ENCODE measurements around the gene PKNOX2. TPM values are rescaled to one million over a fixed set of nuclear protein-coding genes. Genes with fewer than 3 reads are reported as not detected.

Gene PKNOX2
- total and polyA plus RNA-seq, 2 of the 4 experiments (the other 2 are of a cell fraction) = 0.72 to 2.3 TPM

GRCh38 chr11:125412177-125412496, 247.6 kb downstream of the PKNOX2 start:
- H4K91ac ChIP-seq (ENCODE audit: insufficient read depth, low read depth, low read length) = no peak overlapping the region
- no peak overlapping the region for H2AFZ ChIP-seq (replicated peaks; ENCODE audit: low read length, poor library complexity)
- no CpG with 5 or more reads among the region's 7 CpGs for WGBS, 2 experiments (ENCODE audit: extremely low coverage in 2 of 2, insufficient read length in 1 of 2)
- no peak overlapping the region for H3K14ac ChIP-seq (replicated peaks; ENCODE audit: low read depth, low read length)
- H2BK20ac ChIP-seq (ENCODE audit: low read depth, low read length) = no peak overlapping the region
- no peaks in the 10 kb centered on the region for H3K36me3 ChIP-seq (ENCODE audit: control insufficient read depth, insufficient read depth, low read length)
- H4K20me1 ChIP-seq (ENCODE audit: insufficient read depth, low read length) = no peaks in the 10 kb centered on the region
- no peak overlapping the region for H3K27ac ChIP-seq (ENCODE audit: insufficient read depth, low read length)
- POLR2A ChIA-PET (ENCODE audit: unreplicated experiment) = no interaction called here
- no peak overlapping the region for H2BK5ac ChIP-seq (ENCODE audit: low read depth, low read length, poor library complexity, severe bottlenecking)
- no peak overlapping the region for H3K4ac ChIP-seq (ENCODE audit: low read depth, low read length)
- H3K4me1 ChIP-seq (ENCODE audit: control insufficient read depth, insufficient read depth, low read length) = no peaks in the 10 kb centered on the region
- H3K18ac ChIP-seq (ENCODE audit: low read depth, low read length) = no peak overlapping the region
- intact Hi-C loops (cut with micrococcal nuclease) (no loop called here), in situ Hi-C loops (cut with MboI; ENCODE audit: low sequenced_read_pairs) (loop anchor here (25.0 kb wide), 1 partner anchor 750 kb away; the partner anchor contains the start of genes SIAE and SPA17), dilution Hi-C loops (cut with HindIII; ENCODE audit: low sequenced_read_pairs, unreplicated experiment) (no loop called here)
- no peak for TF ChIP-seq NFE2L2 (IDR thresholded peaks at IDR 0.05; ENCODE audit: low read depth, low read length)
- no peak for TF ChIP-seq POLR2A (IDR thresholded peaks at IDR 0.05; ENCODE audit: low read depth, low read length)
- TF ChIP-seq, protein P1, sequence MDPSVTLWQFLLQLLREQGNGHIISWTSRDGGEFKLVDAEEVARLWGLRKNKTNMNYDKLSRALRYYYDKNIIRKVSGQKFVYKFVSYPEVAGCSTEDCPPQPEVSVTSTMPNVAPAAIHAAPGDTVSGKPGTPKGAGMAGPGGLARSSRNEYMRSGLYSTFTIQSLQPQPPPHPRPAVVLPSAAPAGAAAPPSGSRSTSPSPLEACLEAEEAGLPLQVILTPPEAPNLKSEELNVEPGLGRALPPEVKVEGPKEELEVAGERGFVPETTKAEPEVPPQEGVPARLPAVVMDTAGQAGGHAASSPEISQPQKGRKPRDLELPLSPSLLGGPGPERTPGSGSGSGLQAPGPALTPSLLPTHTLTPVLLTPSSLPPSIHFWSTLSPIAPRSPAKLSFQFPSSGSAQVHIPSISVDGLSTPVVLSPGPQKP (IDR thresholded peaks at IDR 0.05; ENCODE audit: borderline replicate concordance, low read depth, low read length) = no peak
- no peak for TF ChIP-seq RAD21 (IDR thresholded peaks at IDR 0.05; ENCODE audit: low read length)
- TF ChIP-seq RCOR1 (IDR thresholded peaks at IDR 0.05; ENCODE audit: insufficient replicate concordance, low read length) = no peak
- no peak for TF ChIP-seq BHLHE40 (IDR thresholded peaks at IDR 0.05; ENCODE audit: low read depth, low read length)
- TF ChIP-seq CTCF (conservative IDR thresholded peaks at IDR 0.05; ENCODE audit: low read depth, low read length) = no peak
- TF ChIP-seq FOS (IDR thresholded peaks at IDR 0.05; ENCODE audit: low read depth, low read length) = no peak
- TF ChIP-seq, protein P2, sequence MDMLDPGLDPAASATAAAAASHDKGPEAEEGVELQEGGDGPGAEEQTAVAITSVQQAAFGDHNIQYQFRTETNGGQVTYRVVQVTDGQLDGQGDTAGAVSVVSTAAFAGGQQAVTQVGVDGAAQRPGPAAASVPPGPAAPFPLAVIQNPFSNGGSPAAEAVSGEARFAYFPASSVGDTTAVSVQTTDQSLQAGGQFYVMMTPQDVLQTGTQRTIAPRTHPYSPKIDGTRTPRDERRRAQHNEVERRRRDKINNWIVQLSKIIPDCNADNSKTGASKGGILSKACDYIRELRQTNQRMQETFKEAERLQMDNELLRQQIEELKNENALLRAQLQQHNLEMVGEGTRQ (IDR thresholded peaks at IDR 0.05; ENCODE audit: low read depth, low read length) = no peak
- TF ChIP-seq CHD1 (IDR thresholded peaks at IDR 0.05; ENCODE audit: low read depth, low read length) = no peak
- TF ChIP-seq MAFK (IDR thresholded peaks at IDR 0.05; ENCODE audit: low read depth, low read length) = no peak
- TF ChIP-seq SMC3 (IDR thresholded peaks at IDR 0.05; ENCODE audit: low read depth, low read length) = no peak
- H3K4me3 ChIP-seq (ENCODE audit: insufficient read depth, low read depth, low read length) = no peak overlapping the region
- no peaks in the 10 kb centered on the region for H3K79me1 ChIP-seq (ENCODE audit: low read depth in 1 of 2, low read length in 2 of 2)
- H3K4me2 ChIP-seq (ENCODE audit: low read depth, low read length) = no peak overlapping the region
- no peak overlapping the region for H2BK15ac ChIP-seq (ENCODE audit: low read depth, low read length)
- no peak overlapping the region for H3K56ac ChIP-seq (ENCODE audit: extremely low read depth, insufficient read depth, low read length)
- ATAC-seq (ENCODE audit: low read depth) = no peak
- H3K27me3 ChIP-seq (ENCODE audit: control insufficient read depth, insufficient read depth, low read length) = peaks cover 16% of the 10 kb centered on the region
- CTCF ChIA-PET = no interaction called here
- H3K9me3 ChIP-seq (ENCODE audit: control insufficient read depth, insufficient read depth, low read length) = no peaks in the 10 kb centered on the region
- H2AK5ac ChIP-seq (ENCODE audit: low read depth, low read length) = no peak overlapping the region
- DNase-seq = no peak
- H3K9me1 ChIP-seq (ENCODE audit: insufficient read depth, low read length) = no peaks in the 10 kb centered on the region; the same call in 1 of the 2 replicates
- peak overlapping the region; percentile 30 for H2AK9ac ChIP-seq (replicated peaks; ENCODE audit: low read depth, low read length, poor library complexity)
- H4K5ac ChIP-seq (ENCODE audit: low read depth, low read length) = no peak overlapping the region
- H2BK120ac ChIP-seq (ENCODE audit: low read depth, low read length) = no peak overlapping the region
- H4K8ac ChIP-seq (ENCODE audit: low read depth in 2 of 2, low read length in 2 of 2) = no peak overlapping the region
- BruUV-seq (replicated peaks) = no TSS peak
- no peak overlapping the region for H3K23ac ChIP-seq (ENCODE audit: low read depth, low read length)
- H3K9ac ChIP-seq (ENCODE audit: low read depth, low read length) = no peak overlapping the region

All from IMR-90 (cell line).